Activated T-helper 9 cell treated with anti-CD3 and anti-CD28 coated beads, Interleukin-2, amount 50 U/mL, for 16 hours (primary cell): ENCODE data around the gene ERGIC1.
"Not testable (repeated sequence)": the region's sequence is repeated elsewhere in the genome, so short reads cannot be mapped to it uniquely, and the experiment has no call there.

Experiments used
- DNase-seq: peaks from one replicate; pipeline ENCODE4 v3.0.0-alpha.2; 2020; ENCODE audit warnings: low read depth

The ERGIC1 gene

DNA sequence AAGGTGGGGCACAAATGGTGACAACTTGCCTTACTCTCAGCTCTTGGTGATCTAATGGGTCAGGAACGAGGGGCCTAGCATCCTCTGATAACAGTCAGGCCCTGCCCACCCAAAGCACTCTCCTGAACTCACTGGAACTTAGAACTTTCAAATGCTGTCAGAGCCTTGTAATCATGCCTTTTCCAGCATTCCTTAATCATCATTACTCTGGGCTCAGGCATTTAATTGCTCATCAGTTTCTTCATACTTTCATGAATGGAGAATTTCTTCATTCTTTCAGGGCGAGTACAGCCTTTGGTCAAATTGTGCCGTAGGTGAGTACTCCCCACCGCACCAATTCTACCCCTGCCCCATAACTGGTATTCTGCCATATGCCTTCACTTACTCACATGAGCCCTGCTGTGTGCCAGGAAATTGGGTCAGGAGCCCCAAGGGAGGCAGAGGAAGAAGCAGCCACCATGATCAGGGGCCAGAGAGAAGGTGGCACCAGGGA is 32.8 kb upstream of the ERGIC1 start:
- DNase-seq = no peak

GRCh38 chr5:172802112-172802511 is 31.9 kb upstream of the ERGIC1 start:
- no peak for DNase-seq

GRCh38 chr5:172802567-172803176 is 31.4 kb upstream of the ERGIC1 start:
- no peak for DNase-seq

DNA sequence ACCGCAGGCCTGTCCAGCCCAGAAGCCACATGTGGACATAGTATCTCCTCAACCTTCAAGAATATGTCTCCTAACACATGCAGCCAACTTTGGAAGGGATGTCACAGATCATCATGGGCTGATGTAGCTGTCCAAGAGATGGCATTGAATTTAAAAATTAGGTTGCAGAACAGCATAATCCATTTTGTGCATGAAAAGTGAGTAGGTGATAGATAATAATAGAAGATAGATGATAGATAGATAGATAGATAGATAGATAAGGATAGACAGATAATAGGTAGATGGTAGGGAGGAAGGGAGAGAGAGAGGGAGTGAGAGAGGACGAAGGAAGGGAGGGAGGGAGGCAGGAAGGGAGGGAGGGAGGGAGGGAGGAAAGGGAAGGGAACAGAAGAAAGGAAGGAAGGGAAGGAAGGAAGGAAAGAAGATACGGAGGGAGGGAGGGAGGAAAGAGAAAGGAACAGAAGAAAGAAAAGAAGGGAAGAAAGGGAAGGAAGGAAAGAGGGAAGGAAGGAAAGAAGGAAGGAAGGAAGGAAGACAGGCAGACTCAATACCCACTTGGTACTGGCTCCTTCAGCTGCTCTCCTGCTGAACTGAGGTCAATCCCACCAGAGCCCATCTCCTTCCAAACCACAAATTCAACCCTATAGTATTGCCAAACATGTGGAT is 28.9 kb upstream of the ERGIC1 start:
- DNase-seq = no peak

GRCh38 chr5:172805736-172806255 is 28.3 kb upstream of the ERGIC1 start:
- DNase-seq = no peak

DNA sequence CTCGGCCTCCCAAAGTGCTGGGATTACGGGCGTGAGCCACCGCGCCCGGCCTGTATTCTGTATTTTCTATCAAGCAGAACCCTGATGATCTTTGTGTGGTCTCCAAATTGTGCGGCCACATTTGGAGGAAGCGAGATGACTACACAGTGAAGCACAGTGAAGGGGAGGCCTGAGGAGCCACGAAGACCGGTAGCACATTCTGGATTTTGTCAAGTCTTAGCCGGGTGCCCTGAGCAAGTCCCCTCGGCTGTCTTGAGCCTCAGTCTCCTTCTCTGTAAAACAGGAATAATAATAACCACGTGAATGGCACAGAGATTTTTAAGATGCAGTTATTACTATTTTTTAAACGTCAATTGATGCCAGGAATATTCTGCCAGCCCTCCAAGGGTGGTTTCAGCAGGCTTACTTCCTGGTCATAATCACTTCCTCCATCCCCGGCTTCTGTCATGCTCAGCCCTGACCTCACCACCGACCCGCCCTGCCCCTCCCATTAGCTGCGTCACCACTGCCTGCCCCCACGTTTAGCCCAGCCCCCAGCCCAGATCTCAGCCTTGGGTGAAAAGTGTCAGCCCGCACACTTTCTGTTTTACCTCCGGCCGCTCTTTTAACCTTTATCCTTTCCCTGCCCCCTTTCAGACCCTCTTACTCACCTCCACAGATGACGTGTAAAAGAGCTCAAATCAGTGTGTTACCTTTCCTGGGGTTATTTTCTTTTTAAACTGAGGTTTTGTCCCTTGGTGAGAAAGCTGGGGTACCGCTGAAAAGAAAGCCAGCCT is 27.0 kb upstream of the ERGIC1 start:
- peak; percentile 81 for DNase-seq

DNA sequence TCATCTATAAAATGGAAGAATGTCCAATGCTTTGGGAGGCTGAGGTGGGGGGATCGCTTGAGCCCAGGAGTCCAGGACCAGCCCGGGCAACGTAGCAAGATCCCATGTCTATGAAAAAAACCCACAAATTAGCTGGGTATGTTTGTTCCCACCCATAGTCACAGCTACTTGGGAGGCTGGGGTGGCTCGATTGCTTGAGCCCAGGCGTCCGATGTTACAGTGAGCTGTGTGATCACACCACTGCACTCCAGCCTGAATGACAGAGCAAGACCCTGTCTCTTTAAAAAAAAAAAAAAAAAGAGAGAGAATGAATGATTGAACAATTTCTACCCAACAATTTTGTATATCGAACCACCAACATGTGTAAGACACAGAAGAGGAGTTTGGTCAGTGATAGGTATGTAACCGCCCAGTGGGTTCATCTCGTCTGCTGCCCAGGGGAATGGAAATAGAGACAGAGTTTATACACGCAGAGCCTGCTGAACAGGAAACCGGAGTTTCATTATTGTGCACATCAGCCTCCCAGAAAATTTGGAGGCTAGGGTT is 26.2 kb upstream of the ERGIC1 start:
- no peak for DNase-seq

DNA sequence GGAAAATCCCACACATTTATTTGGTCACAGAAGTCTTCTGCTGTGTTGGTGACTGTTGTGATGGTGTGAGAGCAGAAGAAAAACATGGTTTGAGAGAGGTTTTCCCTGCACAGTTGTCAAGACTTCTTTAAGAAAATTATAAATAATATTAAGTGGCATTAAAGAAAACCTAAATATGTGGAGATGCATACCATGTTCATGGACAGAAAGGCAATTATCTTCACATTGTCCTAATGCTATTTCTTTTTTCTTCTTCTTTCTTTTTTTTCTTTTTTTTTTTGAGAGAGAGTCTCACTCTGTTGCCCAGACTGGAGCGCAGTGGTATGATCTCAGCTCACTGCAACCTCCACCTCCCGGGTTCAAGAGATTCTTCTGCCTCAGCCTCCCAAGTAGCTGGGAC is 24.3 kb upstream of the ERGIC1 start:
- DNase-seq = no peak

- DNase-seq = not testable (repeated sequence)
Observed at GRCh38 chr5:172810996-172811395, 23.1 kb upstream of the ERGIC1 start.

GRCh38 chr5:172815631-172816030 is 18.4 kb upstream of the ERGIC1 start:
- DNase-seq = no peak

DNA sequence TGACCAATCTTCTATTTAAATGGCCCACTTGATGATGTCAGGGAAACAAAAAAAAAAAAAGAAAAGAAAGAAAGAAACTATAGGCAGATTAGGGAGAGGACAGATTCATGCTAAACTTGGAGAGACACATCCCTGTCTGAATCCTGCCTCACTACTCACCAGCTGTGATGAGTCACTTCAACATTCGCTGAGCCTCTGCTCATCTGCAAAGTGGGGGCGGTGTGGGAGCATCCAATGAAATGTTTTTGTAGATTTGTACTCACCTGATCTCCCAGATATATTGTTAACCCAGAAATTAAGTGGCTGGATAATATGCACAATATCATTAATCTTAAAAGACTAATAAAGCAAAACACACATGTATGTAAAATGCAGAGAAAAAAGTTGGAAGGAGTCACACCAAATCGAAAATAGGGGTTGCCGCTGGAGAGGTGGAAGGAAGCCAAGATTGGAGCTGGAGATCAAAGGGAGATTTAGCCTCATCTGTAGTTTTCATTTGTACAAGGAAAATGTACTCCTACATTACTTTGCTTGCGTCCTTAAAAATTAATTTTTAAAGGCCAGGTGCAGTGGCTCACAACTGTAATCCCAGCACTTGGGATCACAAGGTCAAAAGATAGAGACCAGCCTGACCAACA is 17.0 kb upstream of the ERGIC1 start:
- no peak for DNase-seq

GRCh38 chr5:172817664-172818063 is 16.4 kb upstream of the ERGIC1 start:
- no peak for DNase-seq

GRCh38 chr5:172818081-172818480 is 16.0 kb upstream of the ERGIC1 start:
- no peak for DNase-seq

GRCh38 chr5:172819569-172819968 is 14.5 kb upstream of the ERGIC1 start:
- DNase-seq = no peak

GRCh38 chr5:172820046-172820767 is 13.8 kb upstream of the ERGIC1 start:
- DNase-seq = peak; percentile 43

- no peak for DNase-seq
Observed at GRCh38 chr5:172821340-172821985, 12.6 kb upstream of the ERGIC1 start.

DNA sequence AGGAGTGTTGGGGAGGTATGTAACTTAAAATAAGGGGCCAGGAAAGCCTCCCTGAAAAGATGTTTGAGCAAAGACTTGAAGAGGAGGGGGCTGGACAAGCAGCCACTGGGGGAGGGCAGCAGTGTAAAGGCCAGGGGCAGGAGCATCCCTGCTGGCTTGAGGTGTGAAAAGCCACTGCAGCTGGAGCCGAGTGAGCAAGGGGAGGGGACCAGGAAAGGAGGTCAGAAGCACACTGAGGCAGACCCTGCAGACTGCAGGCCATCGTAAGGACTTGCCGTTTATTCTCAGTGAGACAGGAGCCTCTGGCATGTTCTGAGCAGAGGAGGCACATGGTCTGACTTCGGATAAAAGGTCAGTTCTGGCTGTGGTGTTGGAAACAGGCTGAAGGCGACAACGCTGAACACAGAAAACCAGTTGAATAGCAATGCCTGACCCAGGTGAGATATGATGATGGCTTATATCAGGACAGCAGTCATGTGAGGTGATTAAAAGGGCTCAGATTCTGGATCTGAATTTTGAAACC is 10.2 kb upstream of the ERGIC1 start:
- DNase-seq = no peak

- no peak for DNase-seq
Observed at GRCh38 chr5:172825610-172826204, 8.3 kb upstream of the ERGIC1 start.

GRCh38 chr5:172827841-172828240 is 6.2 kb upstream of the ERGIC1 start:
- no peak for DNase-seq

DNA sequence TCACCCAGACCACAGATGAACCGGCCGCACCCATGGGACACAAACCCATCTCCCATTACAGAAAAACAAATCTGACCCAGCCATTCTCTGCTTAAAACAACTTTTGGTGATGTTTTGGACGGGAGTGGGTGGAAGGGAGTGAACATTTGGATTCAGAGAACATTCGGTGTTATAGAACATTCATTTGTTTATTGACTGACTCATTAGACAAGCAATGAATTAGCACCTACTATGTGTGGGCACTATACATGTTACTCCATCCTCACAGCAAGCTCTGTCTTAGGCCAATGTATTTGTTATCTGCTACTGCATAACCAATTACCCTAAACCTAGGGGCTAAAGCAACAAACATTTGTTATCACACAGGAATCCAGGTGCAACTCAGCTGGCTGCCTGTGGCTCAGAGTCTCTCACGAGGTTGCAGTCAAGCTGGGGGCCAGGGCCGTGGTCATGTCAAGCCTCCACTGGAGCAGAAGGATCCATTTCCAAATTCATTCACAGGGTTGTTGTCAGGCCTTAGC is 5.1 kb upstream of the ERGIC1 start:
- no peak for DNase-seq
